Endothelial cell of hepatic sinusoid (primary cell): ENCODE data around the gene SH3PXD2A.

Experiments used
- in situ Hi-C: cut with HindIII; loops from 2 replicates; pipeline ENCODE4 v1.10.0; 2017; ENCODE audit warnings: low sequenced_read_pairs

The SH3PXD2A gene

GRCh38 chr10:103715430-103715829 lies 139.9 kb downstream of the SH3PXD2A start:
- in situ Hi-C loops: no loop called here

- in situ Hi-C loops: no loop called here
These were observed 141.0 kb downstream of the SH3PXD2A start for GRCh38 chr10:103714232-103714891.

- in situ Hi-C loops: no loop called here
These were observed 141.7 kb downstream of the SH3PXD2A start for GRCh38 chr10:103713676-103714075.

- in situ Hi-C loops: no loop called here
These were observed 142.4 kb downstream of the SH3PXD2A start for GRCh38 chr10:103712898-103713498.

GRCh38 chr10:103712146-103712545 lies 143.2 kb downstream of the SH3PXD2A start:
- in situ Hi-C loops: no loop called here

- in situ Hi-C loops: no loop called here
These were observed 143.9 kb downstream of the SH3PXD2A start for GRCh38 chr10:103711351-103711994.

GRCh38 chr10:103710490-103710889 lies 144.9 kb downstream of the SH3PXD2A start:
- in situ Hi-C loops: no loop called here

- in situ Hi-C loops: loop anchor here (5.0 kb wide), 1 partner anchor 148 kb away; the partner anchor contains the start of gene SH3PXD2A
These were observed 145.9 kb downstream of the SH3PXD2A start for GRCh38 chr10:103709341-103709920.

GRCh38 chr10:103708627-103709288 lies 146.6 kb downstream of the SH3PXD2A start:
- in situ Hi-C loops: loop anchor here (5.0 kb wide), 1 partner anchor 149 kb away; the partner anchor contains the start of gene SH3PXD2A

GRCh38 chr10:103707956-103708626 lies 147.3 kb downstream of the SH3PXD2A start:
- in situ Hi-C loops: loop anchor here (5.0 kb wide), 1 partner anchor 149 kb away; the partner anchor contains the start of gene SH3PXD2A

GRCh38 chr10:103706762-103707161 lies 148.6 kb downstream of the SH3PXD2A start:
- in situ Hi-C loops: loop anchor here (5.0 kb wide), 1 partner anchor 151 kb away; the partner anchor contains the start of gene SH3PXD2A

GRCh38 chr10:103706047-103706446 lies 149.3 kb downstream of the SH3PXD2A start:
- in situ Hi-C loops: loop anchor here (5.0 kb wide), 1 partner anchor 151 kb away; the partner anchor contains the start of gene SH3PXD2A

- in situ Hi-C loops: no loop called here
These were observed 151.1 kb downstream of the SH3PXD2A start for GRCh38 chr10:103703941-103704919.

- in situ Hi-C loops: no loop called here
These were observed 153.8 kb downstream of the SH3PXD2A start for GRCh38 chr10:103701380-103702222.

GRCh38 chr10:103700436-103700715 lies 155.0 kb downstream of the SH3PXD2A start:
- in situ Hi-C loops: no loop called here

- in situ Hi-C loops: no loop called here
These were observed 155.6 kb downstream of the SH3PXD2A start for GRCh38 chr10:103699611-103700435.

- in situ Hi-C loops: no loop called here
These were observed 157.1 kb downstream of the SH3PXD2A start for GRCh38 chr10:103698266-103698665.

GRCh38 chr10:103697787-103698186 lies 157.6 kb downstream of the SH3PXD2A start:
- in situ Hi-C loops: no loop called here
